Measurements from ENCODE around the gene KCND3.

DNA sequence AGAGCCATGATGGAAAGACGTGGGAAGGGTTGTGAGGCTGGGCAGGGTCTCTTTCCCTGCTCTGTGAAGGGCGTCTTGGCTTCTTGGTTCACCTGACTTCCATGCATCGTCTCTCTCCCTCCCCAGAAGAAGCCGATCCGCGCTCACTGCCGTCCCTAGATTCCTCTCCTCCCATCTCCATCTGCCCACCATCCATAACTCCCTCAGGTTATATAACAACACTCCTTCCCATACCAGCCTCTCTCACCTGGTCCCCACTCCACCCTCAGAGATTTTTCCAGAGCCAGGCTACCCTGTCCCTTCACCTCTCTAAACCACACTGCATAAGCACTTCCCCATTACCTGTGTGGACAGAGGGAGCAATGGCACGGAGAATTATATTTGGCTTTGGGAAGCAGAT lies 6.0 kb downstream of the KCND3 start:
- TF ChIP-seq, protein P1, sequence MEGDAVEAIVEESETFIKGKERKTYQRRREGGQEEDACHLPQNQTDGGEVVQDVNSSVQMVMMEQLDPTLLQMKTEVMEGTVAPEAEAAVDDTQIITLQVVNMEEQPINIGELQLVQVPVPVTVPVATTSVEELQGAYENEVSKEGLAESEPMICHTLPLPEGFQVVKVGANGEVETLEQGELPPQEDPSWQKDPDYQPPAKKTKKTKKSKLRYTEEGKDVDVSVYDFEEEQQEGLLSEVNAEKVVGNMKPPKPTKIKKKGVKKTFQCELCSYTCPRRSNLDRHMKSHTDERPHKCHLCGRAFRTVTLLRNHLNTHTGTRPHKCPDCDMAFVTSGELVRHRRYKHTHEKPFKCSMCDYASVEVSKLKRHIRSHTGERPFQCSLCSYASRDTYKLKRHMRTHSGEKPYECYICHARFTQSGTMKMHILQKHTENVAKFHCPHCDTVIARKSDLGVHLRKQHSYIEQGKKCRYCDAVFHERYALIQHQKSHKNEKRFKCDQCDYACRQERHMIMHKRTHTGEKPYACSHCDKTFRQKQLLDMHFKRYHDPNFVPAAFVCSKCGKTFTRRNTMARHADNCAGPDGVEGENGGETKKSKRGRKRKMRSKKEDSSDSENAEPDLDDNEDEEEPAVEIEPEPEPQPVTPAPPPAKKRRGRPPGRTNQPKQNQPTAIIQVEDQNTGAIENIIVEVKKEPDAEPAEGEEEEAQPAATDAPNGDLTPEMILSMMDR (IDR thresholded peaks at IDR 0.05), result no peak
- no peak for TF ChIP-seq ZFX (IDR thresholded peaks at IDR 0.05; ENCODE audit: borderline replicate concordance)

All from 22Rv1 (cell line).